ENCODE measurements around the gene PCMT1. TPM values are rescaled to one million over a fixed set of nuclear protein-coding genes. Genes with fewer than 3 reads are reported as not detected.
A peak's percentile ranks its signal among the peaks of the same experiment; 100 is the strongest.
"Not testable (repeated sequence)": the region's sequence is repeated elsewhere in the genome, so short reads cannot be mapped to it uniquely, and the experiment has no call there.

PCMT1 gene
- total and polyA plus RNA-seq, 2 donors, result 60.3 to 70.6 TPM

- Histone ChIP-seq H3K36me3 (ENCODE audit: control insufficient read depth in 2 of 2, insufficient read depth in 2 of 2, low read length in 1 of 2) (peaks cover 52 to 63% of the 10 kb centered on the region in 2 donors), H3K27me3 (ENCODE audit: control insufficient read depth in 2 of 2, insufficient read depth in 1 of 2, low read length in 1 of 2) (no peaks in the 10 kb centered on the region), H3K4me3 (ENCODE audit: low read length in 2 of 2) (no peak overlapping the region), H3K4me1 (ENCODE audit: control insufficient read depth in 2 of 2, insufficient read depth in 2 of 2, low read length in 2 of 2) (peaks cover 0 to 11% of the 10 kb centered on the region in 2 donors), H3K9me3 (ENCODE audit: control insufficient read depth in 2 of 2, insufficient read depth in 1 of 2, low read length in 1 of 2) (no peaks in the 10 kb centered on the region), H3K27ac (ENCODE audit: low read depth in 1 of 2, low read length in 1 of 2) (no peak overlapping the region)
- over 99% methylated on average over 2 of the region's 2 CpGs for WGBS
- DNase-seq (ENCODE audit: low read depth in 6 of 9, low spot score in 9 of 9), result no peak
These were observed 16.3 kb upstream of the PCMT1 start for GRCh38 chr6:149733089-149733720.

DNA sequence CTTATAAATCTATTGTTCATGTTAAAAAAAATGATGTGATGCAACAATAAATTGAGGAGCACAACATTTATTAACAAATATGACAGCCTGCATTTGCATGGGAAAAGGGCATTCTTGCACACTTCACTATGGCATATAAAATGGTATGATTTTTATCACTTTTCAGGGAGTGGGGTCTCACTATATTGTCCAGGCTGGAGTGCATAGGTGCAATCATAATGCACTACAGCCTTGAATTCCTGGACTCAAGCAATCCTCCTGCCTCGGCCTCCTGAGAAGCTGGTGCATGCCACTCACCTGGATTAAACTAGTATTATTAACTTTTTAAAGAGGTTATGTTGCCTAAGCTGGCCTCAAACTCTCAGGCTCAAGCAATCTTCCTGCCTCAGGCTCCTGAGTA lies 14.6 kb upstream of the PCMT1 start:
- H3K4me3 ChIP-seq (ENCODE audit: low read length in 2 of 2), result no peak overlapping the region
- WGBS, result 98% methylated on average over 1 of the region's 1 CpG
- H3K27me3 ChIP-seq (ENCODE audit: control insufficient read depth in 2 of 2, insufficient read depth in 1 of 2, low read length in 1 of 2), result no peaks in the 10 kb centered on the region
- DNase-seq (ENCODE audit: low read depth in 6 of 9, low spot score in 9 of 9), result no peak
- H3K27ac ChIP-seq (ENCODE audit: low read depth in 1 of 2, low read length in 1 of 2), result no peak overlapping the region
- peaks cover 51 to 63% of the 10 kb centered on the region in 2 donors for H3K36me3 ChIP-seq (ENCODE audit: control insufficient read depth in 2 of 2, insufficient read depth in 2 of 2, low read length in 1 of 2)
- H3K4me1 ChIP-seq (ENCODE audit: control insufficient read depth in 2 of 2, insufficient read depth in 2 of 2, low read length in 2 of 2), result no peaks in the 10 kb centered on the region
- no peaks in the 10 kb centered on the region for H3K9me3 ChIP-seq (ENCODE audit: control insufficient read depth in 2 of 2, insufficient read depth in 1 of 2, low read length in 1 of 2)

DNA sequence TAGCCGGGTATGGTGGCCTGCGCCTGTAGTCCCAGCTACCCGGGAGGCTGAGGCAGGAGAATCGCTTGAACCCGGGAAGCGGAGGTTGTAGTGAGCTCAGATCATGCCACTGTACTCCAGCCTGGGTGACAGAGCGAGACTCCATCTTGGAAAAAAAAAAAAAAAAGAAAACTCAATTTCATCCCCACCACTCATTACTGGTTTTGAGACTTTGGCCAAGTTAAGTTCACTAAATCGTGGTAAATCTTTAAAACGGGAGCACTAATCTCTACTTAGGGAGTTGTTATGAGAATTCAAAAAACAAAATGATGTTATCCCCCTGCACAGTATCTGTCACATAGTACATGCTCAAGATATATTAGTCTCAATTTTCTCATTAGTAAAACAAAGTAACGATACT lies 4.3 kb upstream of the PCMT1 start:
- H3K9me3 ChIP-seq (ENCODE audit: control insufficient read depth in 2 of 2, insufficient read depth in 1 of 2, low read length in 1 of 2); DNase-seq (ENCODE audit: low read depth in 6 of 9, low spot score in 9 of 9); H3K27me3 ChIP-seq (ENCODE audit: control insufficient read depth in 2 of 2, insufficient read depth in 1 of 2, low read length in 1 of 2); H3K27ac ChIP-seq (ENCODE audit: low read depth in 1 of 2, low read length in 1 of 2): not testable (repeated sequence)
- peaks cover 11 to 35% of the 10 kb centered on the region in 2 donors for H3K36me3 ChIP-seq (ENCODE audit: control insufficient read depth in 2 of 2, insufficient read depth in 2 of 2, low read length in 1 of 2)
- H3K4me3 ChIP-seq (ENCODE audit: low read length in 2 of 2), result peak overlapping the region; percentile 51 to 93
- 94% methylated on average over 10 of the region's 10 CpGs for WGBS
- peaks cover 9 to 16% of the 10 kb centered on the region in 2 donors for H3K4me1 ChIP-seq (ENCODE audit: control insufficient read depth in 2 of 2, insufficient read depth in 2 of 2, low read length in 2 of 2)

GRCh38 chr6:149746147-149746946 lies 3.2 kb upstream of the PCMT1 start, which contains the start of gene NUP43:
NUP43 (minus strand) TSS chr6:149746529; CDS start chr6:149746495, 34 bp downstream.
- H3K36me3 ChIP-seq (ENCODE audit: control insufficient read depth in 2 of 2, insufficient read depth in 2 of 2, low read length in 1 of 2), result peaks cover 9 to 24% of the 10 kb centered on the region in 2 donors
- H3K27me3 ChIP-seq (ENCODE audit: control insufficient read depth in 2 of 2, insufficient read depth in 1 of 2, low read length in 1 of 2), result no peaks in the 10 kb centered on the region
- peak; percentile 86 to 98 (median 94) for DNase-seq (ENCODE audit: low read depth in 6 of 9, low spot score in 9 of 9)
- H3K9me3 ChIP-seq (ENCODE audit: control insufficient read depth in 2 of 2, insufficient read depth in 1 of 2, low read length in 1 of 2), result peaks cover 0 to 5% of the 10 kb centered on the region in 2 donors
- peaks cover 16 to 25% of the 10 kb centered on the region in 2 donors for H3K4me1 ChIP-seq (ENCODE audit: control insufficient read depth in 2 of 2, insufficient read depth in 2 of 2, low read length in 2 of 2)
- 7% methylated on average over 41 of the region's 41 CpGs for WGBS
- peak within 1 kb of the TSS; percentile 85 to 87 for H3K27ac ChIP-seq (ENCODE audit: low read depth in 1 of 2, low read length in 1 of 2)
- peak within 1 kb of the TSS; percentile 51 to 93 for H3K4me3 ChIP-seq (ENCODE audit: low read length in 2 of 2)

DNA sequence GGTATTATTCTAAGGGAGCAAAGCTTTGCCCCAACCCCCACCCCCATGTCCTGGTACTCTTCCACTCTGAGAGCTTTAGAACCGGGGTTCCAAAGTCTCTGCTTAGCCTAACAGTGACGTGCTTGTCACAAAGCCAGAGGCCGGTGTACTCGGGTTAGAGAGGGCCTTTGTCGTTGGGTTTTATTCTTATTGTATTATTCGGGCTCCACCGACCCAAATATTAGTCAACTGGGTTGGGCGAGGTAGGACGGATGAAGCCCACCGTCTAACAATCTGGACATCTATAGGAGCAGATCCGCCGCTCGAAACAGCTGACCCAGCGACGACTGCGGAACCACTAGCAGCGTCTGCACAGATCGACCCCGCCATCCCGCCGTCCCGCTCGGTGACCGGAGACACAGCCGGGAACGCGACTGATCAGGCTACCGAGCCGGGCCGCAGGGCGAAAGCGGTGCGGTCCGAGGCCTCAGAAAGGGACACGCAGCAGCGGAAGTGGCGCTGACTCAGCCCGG lies 403 bp upstream of the PCMT1 start:
- H3K9me3 ChIP-seq (ENCODE audit: control insufficient read depth in 2 of 2, insufficient read depth in 1 of 2, low read length in 1 of 2); H3K36me3 ChIP-seq (ENCODE audit: control insufficient read depth in 2 of 2, insufficient read depth in 2 of 2, low read length in 1 of 2); H3K27me3 ChIP-seq (ENCODE audit: control insufficient read depth in 2 of 2, insufficient read depth in 1 of 2, low read length in 1 of 2); DNase-seq (ENCODE audit: low read depth in 6 of 9, low spot score in 9 of 9): not testable (repeated sequence)
- Histone ChIP-seq H3K4me1 (ENCODE audit: control insufficient read depth in 2 of 2, insufficient read depth in 2 of 2, low read length in 2 of 2) (peaks cover 16 to 25% of the 10 kb centered on the region in 2 donors), H3K27ac (ENCODE audit: low read depth in 1 of 2, low read length in 1 of 2) (peak overlapping the region; percentile 84 to 97), H3K4me3 (ENCODE audit: low read length in 2 of 2) (peak overlapping the region; percentile 78 to 99)
- WGBS, result under 1% methylated on average over 25 of the region's 38 CpGs

DNA sequence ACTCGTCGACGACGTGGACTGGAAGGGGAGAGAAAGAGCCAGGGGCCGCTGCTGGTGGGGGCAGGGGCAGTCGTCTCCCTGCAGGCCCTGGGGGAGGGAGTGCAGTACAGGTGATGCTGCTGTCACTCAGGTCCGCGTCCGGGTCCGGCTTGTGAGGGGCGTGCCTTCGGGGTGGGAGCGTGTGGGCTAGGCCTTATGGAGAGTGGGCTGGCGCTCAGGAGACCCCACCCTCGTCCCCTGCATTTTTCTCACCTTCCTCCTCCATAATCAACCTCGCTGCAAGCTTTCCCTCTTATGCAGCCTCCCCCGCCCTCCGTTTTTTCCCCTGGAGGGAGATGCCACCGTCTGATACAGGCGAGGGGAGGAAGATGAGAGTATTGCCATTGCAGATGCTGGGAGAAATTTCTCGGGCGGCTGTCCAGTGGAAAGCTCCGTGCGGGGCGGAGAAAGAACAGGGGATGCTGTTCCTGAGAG lies 632 bp downstream of the PCMT1 start:
- H3K4me1 ChIP-seq (ENCODE audit: control insufficient read depth in 2 of 2, insufficient read depth in 2 of 2, low read length in 2 of 2), result peaks cover 16 to 23% of the 10 kb centered on the region in 2 donors
- H3K27ac ChIP-seq (ENCODE audit: low read depth in 1 of 2, low read length in 1 of 2), result peak overlapping the region; percentile 86 to 97
- no peaks in the 10 kb centered on the region for H3K27me3 ChIP-seq (ENCODE audit: control insufficient read depth in 2 of 2, insufficient read depth in 1 of 2, low read length in 1 of 2)
- H3K36me3 ChIP-seq (ENCODE audit: control insufficient read depth in 2 of 2, insufficient read depth in 2 of 2, low read length in 1 of 2), result peaks cover 0 to 5% of the 10 kb centered on the region in 2 donors
- 2% methylated on average over 25 of the region's 25 CpGs for WGBS
- H3K4me3 ChIP-seq (ENCODE audit: low read length in 2 of 2), result peak overlapping the region; percentile 78 to 99
- peaks cover 0 to 5% of the 10 kb centered on the region in 2 donors for H3K9me3 ChIP-seq (ENCODE audit: control insufficient read depth in 2 of 2, insufficient read depth in 1 of 2, low read length in 1 of 2)
- DNase-seq (ENCODE audit: low read depth in 6 of 9, low spot score in 9 of 9), result peak in 7 of 9 donors; percentile 34 to 75 (median 61)

GRCh38 chr6:149751239-149751638 lies 1.7 kb downstream of the PCMT1 start:
- DNase-seq (ENCODE audit: low read depth in 6 of 9, low spot score in 9 of 9), result no peak
- no peak overlapping the region for H3K4me3 ChIP-seq (ENCODE audit: low read length in 2 of 2)
- H3K4me1 ChIP-seq (ENCODE audit: control insufficient read depth in 2 of 2, insufficient read depth in 2 of 2, low read length in 2 of 2), result peaks cover 13 to 20% of the 10 kb centered on the region in 2 donors

GRCh38 chr6:149751920-149752319 lies 2.4 kb downstream of the PCMT1 start:
- H3K4me1 ChIP-seq (ENCODE audit: control insufficient read depth in 2 of 2, insufficient read depth in 2 of 2, low read length in 2 of 2), result peaks cover 9 to 15% of the 10 kb centered on the region in 2 donors
- not testable (repeated sequence) for H3K36me3 ChIP-seq (ENCODE audit: control insufficient read depth in 2 of 2, insufficient read depth in 2 of 2, low read length in 1 of 2); H3K9me3 ChIP-seq (ENCODE audit: control insufficient read depth in 2 of 2, insufficient read depth in 1 of 2, low read length in 1 of 2); DNase-seq (ENCODE audit: low read depth in 6 of 9, low spot score in 9 of 9); H3K4me3 ChIP-seq (ENCODE audit: low read length in 2 of 2); H3K27me3 ChIP-seq (ENCODE audit: control insufficient read depth in 2 of 2, insufficient read depth in 1 of 2, low read length in 1 of 2); H3K27ac ChIP-seq (ENCODE audit: low read depth in 1 of 2, low read length in 1 of 2)
- 95% methylated on average over 5 of the region's 5 CpGs for WGBS

More at GRCh38 chr6:149751239-149751638, 1.7 kb downstream of the PCMT1 start:
- H3K36me3 ChIP-seq (ENCODE audit: control insufficient read depth in 2 of 2, insufficient read depth in 2 of 2, low read length in 1 of 2), result peaks cover under 1 to 5% of the 10 kb centered on the region in 2 donors
- WGBS, result 98% methylated on average over 8 of the region's 8 CpGs
- no peaks in the 10 kb centered on the region for H3K27me3 ChIP-seq (ENCODE audit: control insufficient read depth in 2 of 2, insufficient read depth in 1 of 2, low read length in 1 of 2)
- peaks cover 0 to 5% of the 10 kb centered on the region in 2 donors for H3K9me3 ChIP-seq (ENCODE audit: control insufficient read depth in 2 of 2, insufficient read depth in 1 of 2, low read length in 1 of 2)
- no peak overlapping the region for H3K27ac ChIP-seq (ENCODE audit: low read depth in 1 of 2, low read length in 1 of 2)
